Fibroblast of villous mesenchyme (primary cell): ENCODE data around the gene PAFAH1B2. TPM values are rescaled to one million over a fixed set of nuclear protein-coding genes. Genes with fewer than 3 reads are reported as not detected.

Source experiments
- DNase-seq: peaks from one replicate; pipeline ENCODE4 v3.0.0-alpha.2; 2010; ENCODE audit warnings: low read depth
- H3K4me3 ChIP-seq: 2 replicates; pipeline ENCODE4 v1.5.1; 2011; ENCODE audit warnings: low read depth, mild to moderate bottlenecking, low read length
- total RNA-seq: library from RNA; depleted of rRNA; stranded (reverse); fragments of >200 nt; gene quantifications from 2 replicates; pipeline ENCODE4 v1.2.3, GENCODE V29; 2012
- TF ChIP-seq, protein P1 (sequence below): IDR thresholded peaks from 2 replicates; pipeline ENCODE4 v1.5.1; 2012; ENCODE audit warnings: low read depth, mild to moderate bottlenecking, low read length; ENCODE audit not compliant: insufficient read depth

PAFAH1B2 gene, protein sequence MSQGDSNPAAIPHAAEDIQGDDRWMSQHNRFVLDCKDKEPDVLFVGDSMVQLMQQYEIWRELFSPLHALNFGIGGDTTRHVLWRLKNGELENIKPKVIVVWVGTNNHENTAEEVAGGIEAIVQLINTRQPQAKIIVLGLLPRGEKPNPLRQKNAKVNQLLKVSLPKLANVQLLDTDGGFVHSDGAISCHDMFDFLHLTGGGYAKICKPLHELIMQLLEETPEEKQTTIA
- 132 and 200 TPM in 2 replicates for total RNA-seq

DNA sequence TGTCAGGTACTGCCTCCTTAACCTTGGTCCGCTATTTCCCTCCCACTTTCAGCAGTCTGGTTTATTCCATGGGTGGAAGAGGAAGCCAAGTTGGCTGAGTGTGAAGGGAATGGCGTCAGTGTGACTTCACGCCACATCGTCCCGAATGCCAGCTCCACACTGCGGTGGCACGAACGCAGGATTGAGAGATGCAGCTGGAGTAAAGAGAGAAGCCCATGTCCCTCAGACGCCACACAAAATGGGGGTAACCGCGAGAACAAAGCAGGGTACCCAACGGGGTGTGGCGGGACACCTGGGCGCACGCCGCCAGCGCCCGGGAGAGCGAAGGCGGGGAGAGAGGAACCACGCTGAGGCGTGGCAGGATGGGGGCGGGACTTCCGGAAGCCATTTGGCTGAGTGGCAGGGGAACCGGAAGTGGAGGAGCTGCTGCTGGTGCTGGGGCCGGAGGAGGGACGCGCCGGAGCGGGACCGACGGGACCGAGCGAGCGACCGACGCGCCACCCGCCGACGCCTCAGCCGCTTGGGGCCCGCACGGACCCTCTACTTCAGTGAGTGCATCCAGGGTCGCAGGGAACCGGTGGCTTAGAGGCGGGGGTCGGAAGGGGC is at the start of gene PAFAH1B2:
TSS of gene PAFAH1B2 (plus strand) at position 417 of the 606 bp plus-strand sequence. CDS start 8,161 bp downstream, outside the sequence.
- DNase-seq, result peak; percentile 91
- H3K4me3 ChIP-seq, result peak within 1 kb of the TSS; percentile 69
- TF ChIP-seq, protein P1, sequence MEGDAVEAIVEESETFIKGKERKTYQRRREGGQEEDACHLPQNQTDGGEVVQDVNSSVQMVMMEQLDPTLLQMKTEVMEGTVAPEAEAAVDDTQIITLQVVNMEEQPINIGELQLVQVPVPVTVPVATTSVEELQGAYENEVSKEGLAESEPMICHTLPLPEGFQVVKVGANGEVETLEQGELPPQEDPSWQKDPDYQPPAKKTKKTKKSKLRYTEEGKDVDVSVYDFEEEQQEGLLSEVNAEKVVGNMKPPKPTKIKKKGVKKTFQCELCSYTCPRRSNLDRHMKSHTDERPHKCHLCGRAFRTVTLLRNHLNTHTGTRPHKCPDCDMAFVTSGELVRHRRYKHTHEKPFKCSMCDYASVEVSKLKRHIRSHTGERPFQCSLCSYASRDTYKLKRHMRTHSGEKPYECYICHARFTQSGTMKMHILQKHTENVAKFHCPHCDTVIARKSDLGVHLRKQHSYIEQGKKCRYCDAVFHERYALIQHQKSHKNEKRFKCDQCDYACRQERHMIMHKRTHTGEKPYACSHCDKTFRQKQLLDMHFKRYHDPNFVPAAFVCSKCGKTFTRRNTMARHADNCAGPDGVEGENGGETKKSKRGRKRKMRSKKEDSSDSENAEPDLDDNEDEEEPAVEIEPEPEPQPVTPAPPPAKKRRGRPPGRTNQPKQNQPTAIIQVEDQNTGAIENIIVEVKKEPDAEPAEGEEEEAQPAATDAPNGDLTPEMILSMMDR, result no peak

DNA sequence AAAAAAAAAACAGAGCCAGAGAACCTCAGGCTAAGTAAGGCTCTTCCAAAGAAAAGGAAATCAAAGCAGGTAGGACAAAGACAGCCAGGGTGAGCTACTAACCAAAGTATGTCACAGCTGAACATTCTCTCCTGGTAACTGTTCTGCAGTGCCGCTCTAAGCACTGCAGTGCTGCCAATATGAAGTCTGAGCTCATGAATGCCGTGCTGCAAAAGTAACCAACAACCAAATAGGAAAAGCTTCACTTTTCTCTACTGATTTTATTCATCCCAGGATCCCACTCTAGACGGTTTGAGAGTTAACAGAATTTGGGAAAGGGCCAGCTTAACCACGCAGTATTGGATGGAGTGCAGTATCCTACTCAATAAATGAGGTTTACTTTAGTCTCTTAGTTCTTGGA is 49.3 kb upstream of the PAFAH1B2 start:
- TF ChIP-seq, protein P1, result no peak
- no peak overlapping the region for H3K4me3 ChIP-seq
- no peak for DNase-seq

DNA sequence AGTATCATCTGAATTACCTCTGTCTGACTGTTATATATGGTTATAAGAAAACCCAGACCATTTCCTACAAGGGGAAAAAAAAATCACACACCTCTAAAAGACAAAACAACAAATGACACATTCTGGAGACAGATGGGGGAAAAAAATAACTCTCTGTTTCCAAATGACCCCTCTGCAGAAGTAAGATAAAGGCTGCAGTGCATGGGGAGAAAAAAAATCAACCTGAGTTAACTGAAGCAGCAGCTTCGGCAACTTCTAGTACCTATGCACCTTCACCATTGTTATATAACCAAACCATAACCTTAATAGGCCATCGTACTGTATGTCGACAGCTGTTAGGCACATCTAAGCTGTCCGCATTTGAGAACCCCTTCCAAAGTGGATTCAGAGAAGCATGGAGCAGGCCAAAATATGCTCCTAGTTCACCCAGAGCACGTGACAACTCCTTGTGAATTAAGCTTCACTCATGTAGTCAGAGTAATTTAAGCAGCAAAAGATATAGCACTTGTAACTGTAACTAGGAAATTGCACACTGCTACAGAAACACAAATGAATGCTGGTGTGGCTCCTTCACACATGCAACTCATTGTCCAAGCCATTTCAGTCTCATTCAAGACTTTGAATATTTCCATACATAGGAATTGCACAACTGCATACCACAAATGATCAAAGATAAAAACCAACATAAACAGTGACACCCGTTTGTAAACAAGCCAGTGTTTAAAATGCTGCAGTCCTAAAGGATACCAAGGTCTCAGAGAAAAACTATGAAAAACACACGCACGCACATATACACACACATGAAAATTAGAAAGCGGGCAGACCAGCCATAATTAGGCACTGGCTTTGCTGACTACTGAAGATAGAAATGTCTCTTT is 48.6 kb upstream of the PAFAH1B2 start:
- TF ChIP-seq, protein P1, result no peak
- peak; percentile 93 for DNase-seq
- H3K4me3 ChIP-seq, result no peak overlapping the region

DNA sequence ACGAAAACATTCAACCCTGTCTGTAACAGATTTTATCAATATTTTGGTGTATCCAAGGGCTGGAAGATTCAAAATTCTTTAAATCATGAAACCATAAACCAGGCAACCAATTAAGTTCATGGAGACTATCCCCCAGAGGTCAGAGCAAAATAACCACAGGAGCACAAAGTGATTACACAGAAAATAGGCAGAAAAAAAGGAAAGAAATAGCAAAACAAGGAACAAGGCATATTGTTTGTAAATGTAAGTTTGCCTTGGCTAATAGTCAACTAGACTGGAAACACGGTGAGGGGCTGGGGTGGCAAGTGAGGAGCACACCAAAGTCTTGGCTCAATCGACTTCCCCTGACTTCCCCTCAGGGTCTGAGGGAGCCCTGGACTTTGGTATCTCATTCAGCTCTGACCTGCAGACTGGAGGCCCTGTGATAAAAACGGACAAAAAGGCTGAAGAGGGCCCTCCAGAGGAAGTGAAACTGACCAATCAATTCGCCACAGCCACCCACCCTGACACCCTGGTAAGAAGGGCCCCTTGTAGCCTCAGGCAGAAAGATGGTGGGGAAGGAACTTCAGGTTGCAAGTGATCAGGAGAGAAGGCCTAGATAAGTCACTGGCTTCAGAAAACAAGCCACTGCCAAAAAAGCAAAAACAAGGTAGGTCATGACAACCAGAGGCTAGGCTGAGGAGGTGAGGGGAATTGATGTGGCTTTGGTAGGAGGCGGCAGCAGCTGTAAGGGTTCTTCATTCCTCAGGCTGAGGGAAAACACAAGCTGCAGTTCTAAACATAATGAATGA is 47.7 kb upstream of the PAFAH1B2 start:
- H3K4me3 ChIP-seq, result peak overlapping the region; percentile 78
- TF ChIP-seq, protein P1, result no peak
- peak; percentile 13 for DNase-seq

DNA sequence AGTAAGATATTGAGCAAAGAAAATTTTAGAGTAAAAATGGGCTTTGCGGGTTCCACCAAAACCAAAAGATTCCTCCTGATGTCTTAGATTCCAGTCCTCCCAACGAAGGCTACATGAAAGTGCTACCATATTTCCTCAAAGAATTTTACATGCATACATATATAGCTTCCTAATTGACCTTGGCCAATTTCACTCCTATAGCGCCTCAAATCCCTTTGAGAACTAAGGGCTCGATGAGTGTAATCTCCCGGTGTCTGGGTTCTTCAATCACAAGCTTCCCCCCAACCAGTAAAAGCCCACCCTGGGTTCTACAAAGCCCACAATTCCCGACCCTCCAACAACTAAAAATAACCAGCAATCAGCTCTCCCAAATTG is 47.1 kb upstream of the PAFAH1B2 start:
- peak overlapping the region; percentile 78 for H3K4me3 ChIP-seq
- DNase-seq, result no peak
- TF ChIP-seq, protein P1, result no peak
